ENCODE results near the gene ZDHHC8. TPM values are rescaled to one million over a fixed set of nuclear protein-coding genes. Genes with fewer than 3 reads are reported as not detected.

The ZDHHC8 gene
- total RNA-seq, 3 donors from 2014 or later: 27.7 to 53.0 (median 42.2) TPM

GRCh38 chr22:20149257-20150250 is 17.9 kb downstream of the ZDHHC8 start:
- TF ChIP-seq CTCF (IDR thresholded peaks at IDR 0.05): no peak
- DNase-seq (no peak), ATAC-seq (no peak)
- no peak overlapping the region for H3K4me3 ChIP-seq
- H3K36me3 ChIP-seq (ENCODE audit: low read depth): no peaks in the 10 kb centered on the region
- intact Hi-C loops (cut with DNase I, micrococcal nuclease): loop anchor here in 1 of 2 donors (10.0 kb wide), 1 partner anchor 125 kb away; no protein-coding TSS in a partner anchor
- H3K4me1 ChIP-seq (ENCODE audit: low read depth): no peaks in the 10 kb centered on the region
- H3K9me3 ChIP-seq: no peaks in the 10 kb centered on the region

GRCh38 chr22:20150381-20151275 is 19.0 kb downstream of the ZDHHC8 start, which contains the start of gene CCDC188:
TSS of gene CCDC188 (minus strand) at chr22:20151055. CDS start at chr22:20150986, 69 bp downstream.
- H3K9me3 ChIP-seq: no peaks in the 10 kb centered on the region
- intact Hi-C loops (cut with DNase I, micrococcal nuclease): loop anchor here in 1 of 2 donors (10.0 kb wide), 1 partner anchor 124 kb away; no protein-coding TSS in a partner anchor
- no peaks in the 10 kb centered on the region for H3K36me3 ChIP-seq (ENCODE audit: low read depth)
- no peak within 1 kb of the TSS for H3K4me3 ChIP-seq
- no peaks in the 10 kb centered on the region for H3K4me1 ChIP-seq (ENCODE audit: low read depth)
- DNase-seq (no peak), ATAC-seq (no peak)
- no peak for TF ChIP-seq CTCF (IDR thresholded peaks at IDR 0.05)

- no peaks in the 10 kb centered on the region for H3K9me3 ChIP-seq
- no peaks in the 10 kb centered on the region for H3K4me1 ChIP-seq (ENCODE audit: low read depth)
- TF ChIP-seq CTCF (IDR thresholded peaks at IDR 0.05): no peak
- no peak for ATAC-seq
- H3K36me3 ChIP-seq (ENCODE audit: low read depth): no peaks in the 10 kb centered on the region
- no peak for DNase-seq
- no peak overlapping the region for H3K4me3 ChIP-seq
- intact Hi-C loops (cut with DNase I, micrococcal nuclease): loop anchor here in 1 of 2 donors (10.0 kb wide), 1 partner anchor 124 kb away; no protein-coding TSS in a partner anchor
Measured at GRCh38 chr22:20151276-20151588, 19.6 kb downstream of the ZDHHC8 start.

- intact Hi-C loops (cut with DNase I, micrococcal nuclease): loop anchor here in 1 of 2 donors (10.0 kb wide), 1 partner anchor 122 kb away; no protein-coding TSS in a partner anchor
- Histone ChIP-seq H3K9me3 (no peaks in the 10 kb centered on the region), H3K36me3 (ENCODE audit: low read depth) (no peaks in the 10 kb centered on the region), H3K4me3 (no peak overlapping the region), H3K4me1 (ENCODE audit: low read depth) (peaks cover 3% of the 10 kb centered on the region)
- DNase-seq (no peak), ATAC-seq (no peak)
- TF ChIP-seq CTCF (IDR thresholded peaks at IDR 0.05): no peak
Measured at GRCh38 chr22:20152464-20152890, 20.9 kb downstream of the ZDHHC8 start.

- no peak for TF ChIP-seq CTCF (IDR thresholded peaks at IDR 0.05)
- intact Hi-C loops (cut with DNase I, micrococcal nuclease): loop anchor here in 1 of 2 donors (10.0 kb wide), 1 partner anchor 121 kb away; no protein-coding TSS in a partner anchor
- H3K4me1 ChIP-seq (ENCODE audit: low read depth): peaks cover 3% of the 10 kb centered on the region
- H3K4me3 ChIP-seq: no peak overlapping the region
- ATAC-seq (no peak), DNase-seq (no peak)
- no peaks in the 10 kb centered on the region for H3K9me3 ChIP-seq
- H3K36me3 ChIP-seq (ENCODE audit: low read depth): no peaks in the 10 kb centered on the region
Measured at GRCh38 chr22:20153945-20154344, 22.3 kb downstream of the ZDHHC8 start.
